NB4 (cell line): Measurements from ENCODE around the gene SLFN12L.

Experiments used
- DNase-seq: peaks from one replicate; pipeline ENCODE4 v3.0.0; 2010; ENCODE audit warnings: low read depth
- H3K4me3 ChIP-seq: one replicate; pipeline ENCODE4 v1.5.1; 2011; ENCODE audit warnings: mild to moderate bottlenecking, low read depth, low read length, moderate library complexity
- CTCF ChIP-seq: IDR thresholded peaks from one replicate; pipeline ENCODE4 v1.5.1; 2012; ENCODE audit warnings: low read depth, low read length
- MYC ChIP-seq: IDR thresholded peaks from 2 replicates; pipeline ENCODE4 v1.6.1; 2011; ENCODE audit warnings: low read depth, low read length
- POLR2A ChIP-seq: IDR thresholded peaks from 2 replicates; pipeline ENCODE4 v1.6.1; 2011; ENCODE audit warnings: mild to moderate bottlenecking; ENCODE audit not compliant: insufficient read length; ENCODE audit errors: extremely low read depth
- TF ChIP-seq, protein P1 (sequence below): IDR thresholded peaks from 2 replicates; pipeline ENCODE4 v1.6.1; 2011; ENCODE audit warnings: low read depth, low read length

The SLFN12L gene

DNA sequence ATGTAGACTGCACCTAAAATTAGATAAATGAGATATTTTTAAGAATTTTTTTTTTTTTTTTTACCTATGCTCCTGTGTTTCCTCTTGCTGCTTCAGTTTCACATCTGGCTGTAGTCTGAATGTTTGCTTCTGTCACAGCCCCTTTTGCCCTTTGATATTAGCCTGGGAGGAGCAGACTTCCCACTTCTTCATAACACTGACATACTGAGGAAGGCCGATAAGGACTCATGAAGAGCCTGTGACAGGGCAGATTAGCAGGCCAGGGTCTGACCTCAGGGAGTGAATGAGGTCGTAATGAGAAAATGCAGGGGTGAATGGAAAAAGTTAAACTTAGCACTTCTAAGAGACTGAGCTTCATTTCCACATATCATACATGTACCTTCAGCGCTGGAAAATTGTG, 23.2 kb upstream of the SLFN12L start, which contains the start of gene SLFN14:
Gene SLFN14, minus strand, starts transcription at position 117 of the 400 bp plus-strand sequence. CDS start 2,757 bp downstream, outside the sequence.
- DNase-seq, result no peak

GRCh38 chr17:35559495-35560210, 22.2 kb upstream of the SLFN12L start:
- TF ChIP-seq MYC, result no peak
- TF ChIP-seq, protein P1, sequence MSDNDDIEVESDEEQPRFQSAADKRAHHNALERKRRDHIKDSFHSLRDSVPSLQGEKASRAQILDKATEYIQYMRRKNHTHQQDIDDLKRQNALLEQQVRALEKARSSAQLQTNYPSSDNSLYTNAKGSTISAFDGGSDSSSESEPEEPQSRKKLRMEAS, result no peak
- no peak for TF ChIP-seq POLR2A
- TF ChIP-seq CTCF, result no peak
- H3K4me3 ChIP-seq, result no peak overlapping the region
- DNase-seq, result no peak

More for the DNA sequence above, 23.2 kb upstream of the SLFN12L start, which contains the start of gene SLFN14:
- TF ChIP-seq, protein P1, result no peak
- TF ChIP-seq POLR2A, result no peak
- TF ChIP-seq CTCF, result no peak
- TF ChIP-seq MYC, result no peak
- H3K4me3 ChIP-seq, result no peak within 1 kb of the TSS

- H3K4me3 ChIP-seq, result no peak overlapping the region
- TF ChIP-seq, protein P1, result no peak
- TF ChIP-seq MYC (no peak), CTCF (no peak), POLR2A (no peak)
- no peak for DNase-seq
Observed at GRCh38 chr17:35557353-35557752, 19.9 kb upstream of the SLFN12L start.

GRCh38 chr17:35555691-35556090, 18.2 kb upstream of the SLFN12L start:
- no peak overlapping the region for H3K4me3 ChIP-seq
- TF ChIP-seq POLR2A (no peak), CTCF (peak; percentile 40)
- DNase-seq, result no peak

DNA sequence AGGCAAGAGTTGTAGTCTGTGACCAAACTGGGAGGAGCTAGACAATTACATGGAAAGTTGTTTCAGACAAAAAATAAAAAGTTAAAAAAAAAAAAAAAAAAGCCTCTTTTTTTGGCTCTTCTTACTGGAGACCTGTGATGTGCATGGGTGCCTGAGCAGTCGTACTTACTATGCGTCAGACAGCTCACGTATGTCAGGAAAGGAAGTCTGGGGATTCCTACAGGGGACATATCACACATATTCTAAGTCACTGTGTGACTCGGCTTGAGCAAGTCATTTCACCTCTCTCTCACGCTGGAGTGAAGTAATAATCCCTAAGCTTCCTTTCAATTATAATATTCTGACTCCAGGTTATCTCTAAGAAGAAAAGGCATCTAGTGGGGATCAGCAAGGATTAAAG, 17.2 kb upstream of the SLFN12L start:
- H3K4me3 ChIP-seq, result no peak overlapping the region
- TF ChIP-seq CTCF (no peak), MYC (no peak), POLR2A (no peak)
- TF ChIP-seq, protein P1, result no peak
- DNase-seq, result no peak
